HG02642 (cell line): ENCODE measurements around the gene HNF1B.

ENCODE experiments used
- ATAC-seq: cut with Tn5 transposase; IDR thresholded peaks from one replicate; pipeline ENCODE4 v1.9.1; 2021; ENCODE audit warnings: mild to moderate bottlenecking; ENCODE audit not compliant: unreplicated experiment, poor library complexity

Gene HNF1B

GRCh38 chr17:37640015-37640414 lies 104.8 kb downstream of the HNF1B start:
- no peak for ATAC-seq

- ATAC-seq, result no peak
Observed at GRCh38 chr17:37637956-37638355, 106.9 kb downstream of the HNF1B start.
